Measurements from ENCODE around the gene MMP27.
"Not testable (repeated sequence)": the region's sequence is repeated elsewhere in the genome, so short reads cannot be mapped to it uniquely, and the experiment has no call there.

Gene MMP27

DNA sequence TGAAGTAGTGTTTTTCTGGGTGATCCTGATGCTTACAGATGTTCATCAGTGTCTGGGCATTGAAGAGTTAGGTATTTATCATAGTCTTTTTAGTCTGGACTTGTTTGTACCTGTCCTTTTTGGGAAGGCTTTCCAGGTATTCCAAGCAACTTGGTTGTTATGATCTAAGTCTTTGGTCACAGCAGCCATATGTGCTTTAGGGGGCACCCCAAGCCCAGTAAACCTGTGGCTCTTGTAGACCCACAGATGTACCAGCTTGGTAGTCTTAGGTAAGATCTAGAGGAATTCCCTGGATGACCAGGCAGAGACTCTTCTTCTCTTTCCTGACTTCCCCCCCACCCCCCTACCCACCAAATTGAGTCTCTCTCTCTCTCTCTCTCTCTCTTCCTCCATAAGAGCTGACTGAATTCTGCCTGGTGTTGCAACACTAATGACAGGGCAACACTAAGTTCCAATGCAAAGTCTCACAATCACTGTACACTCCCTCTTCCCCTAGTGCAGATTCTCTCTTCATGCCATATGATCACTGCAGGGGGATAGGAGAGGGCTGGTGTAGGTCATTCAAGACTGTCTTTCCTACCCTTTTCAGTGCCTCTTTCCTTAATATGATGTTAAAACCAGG is 43.6 kb upstream of the MMP27 start:
- Histone ChIP-seq H3K9me2 (replicated peaks; ENCODE audit: control insufficient read depth, low read length) (no peaks in the 10 kb centered on the region), H3K4me1 (ENCODE audit: control insufficient read depth, low read length) (no peaks in the 10 kb centered on the region), H3K9me3 (ENCODE audit: control insufficient read depth, insufficient read depth, low read length) (no peaks in the 10 kb centered on the region), H3F3A (ENCODE audit: control insufficient read depth, insufficient read depth) (no peaks in the 10 kb centered on the region), H3K4me3 (ENCODE audit: low read length) (no peak overlapping the region), H3K36me3 (ENCODE audit: control insufficient read depth, low read length) (no peaks in the 10 kb centered on the region), H3K4me2 (ENCODE audit: low read length) (no peak overlapping the region), H4K20me1 (ENCODE audit: control insufficient read depth, insufficient read depth, low read depth, low read length) (no peaks in the 10 kb centered on the region), H3K27ac (ENCODE audit: low read depth, low read length) (no peak overlapping the region), H3K27me3 (ENCODE audit: control insufficient read depth, low read length) (0 out of 2 replicates have a peak, but pooled peaks cover 8% of the 10 kb centered on the region), H3K79me2 (ENCODE audit: control insufficient read depth, low read length) (no peaks in the 10 kb centered on the region)
- no peak for TF ChIP-seq EZH2phosphoT487 (IDR thresholded peaks at IDR 0.05; ENCODE audit: borderline replicate concordance, low read length)
- TF ChIP-seq, protein P1, sequence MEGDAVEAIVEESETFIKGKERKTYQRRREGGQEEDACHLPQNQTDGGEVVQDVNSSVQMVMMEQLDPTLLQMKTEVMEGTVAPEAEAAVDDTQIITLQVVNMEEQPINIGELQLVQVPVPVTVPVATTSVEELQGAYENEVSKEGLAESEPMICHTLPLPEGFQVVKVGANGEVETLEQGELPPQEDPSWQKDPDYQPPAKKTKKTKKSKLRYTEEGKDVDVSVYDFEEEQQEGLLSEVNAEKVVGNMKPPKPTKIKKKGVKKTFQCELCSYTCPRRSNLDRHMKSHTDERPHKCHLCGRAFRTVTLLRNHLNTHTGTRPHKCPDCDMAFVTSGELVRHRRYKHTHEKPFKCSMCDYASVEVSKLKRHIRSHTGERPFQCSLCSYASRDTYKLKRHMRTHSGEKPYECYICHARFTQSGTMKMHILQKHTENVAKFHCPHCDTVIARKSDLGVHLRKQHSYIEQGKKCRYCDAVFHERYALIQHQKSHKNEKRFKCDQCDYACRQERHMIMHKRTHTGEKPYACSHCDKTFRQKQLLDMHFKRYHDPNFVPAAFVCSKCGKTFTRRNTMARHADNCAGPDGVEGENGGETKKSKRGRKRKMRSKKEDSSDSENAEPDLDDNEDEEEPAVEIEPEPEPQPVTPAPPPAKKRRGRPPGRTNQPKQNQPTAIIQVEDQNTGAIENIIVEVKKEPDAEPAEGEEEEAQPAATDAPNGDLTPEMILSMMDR (IDR thresholded peaks at IDR 0.05; ENCODE audit: low read depth, low read length, poor library complexity, severe bottlenecking): no peak

DNA sequence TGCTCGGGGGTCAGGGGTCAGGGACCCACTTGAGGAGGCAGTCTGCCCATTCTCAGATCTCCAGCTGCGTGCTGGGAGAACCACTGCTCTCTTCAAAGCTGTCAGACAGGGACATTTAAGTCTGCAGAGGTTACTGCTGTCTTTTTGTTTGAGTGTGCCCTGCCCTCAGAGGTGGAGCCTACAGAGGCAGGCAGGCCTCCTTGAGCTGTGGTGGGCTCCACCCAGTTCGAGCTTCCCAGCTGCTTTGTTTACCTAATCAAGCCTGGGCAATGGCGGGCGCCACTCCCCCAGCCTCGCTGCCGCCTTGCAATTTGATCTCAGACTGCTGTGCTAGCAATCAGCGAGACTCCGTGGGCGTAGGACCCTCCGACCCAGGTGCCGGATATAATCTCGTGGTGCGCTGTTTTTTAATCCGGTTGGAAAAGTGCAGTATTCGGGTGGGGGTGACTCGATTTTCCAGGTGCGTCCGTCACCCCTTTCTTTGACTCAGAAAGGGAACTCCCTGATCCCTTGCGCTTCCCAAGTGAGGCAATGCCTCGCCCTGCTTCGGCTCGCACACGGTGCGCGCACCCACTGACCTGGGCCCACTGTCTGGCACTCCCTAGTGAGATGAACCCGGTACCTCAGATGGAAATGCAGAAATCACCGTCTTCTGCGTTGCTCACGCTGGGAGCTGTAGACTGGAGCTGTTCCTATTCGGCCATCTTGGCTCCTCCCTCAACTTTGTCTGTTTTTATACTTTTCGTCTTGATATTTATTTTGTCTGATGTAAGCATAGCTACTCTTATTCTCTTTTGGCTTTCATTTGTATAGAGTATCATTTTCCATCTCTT is 41.4 kb upstream of the MMP27 start:
- H3K4me2 ChIP-seq (ENCODE audit: low read length); H3F3A ChIP-seq (ENCODE audit: control insufficient read depth, insufficient read depth); H3K79me2 ChIP-seq (ENCODE audit: control insufficient read depth, low read length); H3K36me3 ChIP-seq (ENCODE audit: control insufficient read depth, low read length); H3K27ac ChIP-seq (ENCODE audit: low read depth, low read length); H3K4me3 ChIP-seq (ENCODE audit: low read length); H3K9me2 ChIP-seq (replicated peaks; ENCODE audit: control insufficient read depth, low read length); H3K9me3 ChIP-seq (ENCODE audit: control insufficient read depth, insufficient read depth, low read length); H3K4me1 ChIP-seq (ENCODE audit: control insufficient read depth, low read length); H3K27me3 ChIP-seq (ENCODE audit: control insufficient read depth, low read length); H4K20me1 ChIP-seq (ENCODE audit: control insufficient read depth, insufficient read depth, low read depth, low read length): not testable (repeated sequence)

DNA sequence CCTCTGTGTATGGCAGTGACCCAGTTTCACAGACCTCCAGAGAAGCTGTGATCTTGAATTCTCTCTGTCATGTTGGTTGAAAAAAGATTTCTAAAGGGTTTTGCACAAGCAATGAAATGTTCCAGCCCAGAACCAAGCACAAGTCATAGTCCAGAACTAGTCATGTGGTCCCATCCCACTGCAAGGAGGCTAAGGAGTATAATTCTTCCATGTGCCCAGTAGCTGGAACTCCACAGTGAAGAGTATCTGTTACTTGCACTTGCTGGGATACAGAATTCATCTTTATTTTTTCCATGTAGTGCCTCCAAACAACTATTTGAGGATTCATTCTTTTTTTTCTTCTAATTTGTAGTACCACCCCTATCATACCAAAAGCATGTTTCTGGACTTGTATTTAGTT is 29.1 kb upstream of the MMP27 start:
- Histone ChIP-seq H3K9me3 (ENCODE audit: control insufficient read depth, insufficient read depth, low read length) (no peaks in the 10 kb centered on the region), H3K4me1 (ENCODE audit: control insufficient read depth, low read length) (no peaks in the 10 kb centered on the region), H3K4me2 (ENCODE audit: low read length) (no peak overlapping the region), H3K27ac (ENCODE audit: low read depth, low read length) (no peak overlapping the region), H3K9me2 (replicated peaks; ENCODE audit: control insufficient read depth, low read length) (no peaks in the 10 kb centered on the region), H3K79me2 (ENCODE audit: control insufficient read depth, low read length) (no peaks in the 10 kb centered on the region), H4K20me1 (ENCODE audit: control insufficient read depth, insufficient read depth, low read depth, low read length) (no peaks in the 10 kb centered on the region), H3K27me3 (ENCODE audit: control insufficient read depth, low read length) (peaks cover 7% of the 10 kb centered on the region; the same call in 1 of the 2 replicates), H3K36me3 (ENCODE audit: control insufficient read depth, low read length) (no peaks in the 10 kb centered on the region), H3K4me3 (ENCODE audit: low read length) (no peak overlapping the region), H3F3A (ENCODE audit: control insufficient read depth, insufficient read depth) (no peaks in the 10 kb centered on the region)
- TF ChIP-seq, protein P1 (IDR thresholded peaks at IDR 0.05; ENCODE audit: low read depth, low read length, poor library complexity, severe bottlenecking): no peak
- TF ChIP-seq EZH2phosphoT487 (IDR thresholded peaks at IDR 0.05; ENCODE audit: borderline replicate concordance, low read length): no peak

DNA sequence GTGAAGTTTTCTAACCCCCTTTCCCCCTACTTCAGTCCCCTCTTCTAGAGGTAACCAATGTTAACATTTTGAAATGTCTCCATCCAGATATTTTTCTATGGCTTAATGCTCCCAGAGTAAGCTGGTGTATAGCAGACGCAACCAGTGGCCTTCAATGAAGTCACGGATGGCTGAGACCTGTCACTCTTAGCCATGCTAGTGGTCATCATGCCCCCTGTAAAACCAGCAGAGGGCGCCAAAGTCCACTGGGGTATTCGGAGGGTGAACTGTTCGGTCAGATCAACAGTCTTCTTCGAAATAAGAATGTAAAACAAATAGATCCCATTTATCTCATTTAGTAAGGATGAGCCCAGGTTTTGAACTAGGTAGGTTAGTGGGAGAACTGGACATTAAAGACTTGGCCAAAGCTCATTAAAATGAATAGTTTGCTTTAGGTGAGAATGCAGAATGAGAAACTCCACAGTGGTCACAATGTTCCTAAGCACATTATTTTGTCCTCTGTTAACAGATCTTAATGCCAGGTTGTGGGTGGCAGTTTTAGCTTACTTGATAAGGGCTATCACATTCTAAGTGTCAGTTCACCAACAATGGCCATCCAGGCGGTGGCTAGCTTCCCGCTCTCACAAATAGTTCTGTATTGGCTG is 27.8 kb upstream of the MMP27 start:
- no peaks in the 10 kb centered on the region for H3K4me1 ChIP-seq (ENCODE audit: control insufficient read depth, low read length)
- no peaks in the 10 kb centered on the region for H3K9me2 ChIP-seq (replicated peaks; ENCODE audit: control insufficient read depth, low read length)
- TF ChIP-seq EZH2phosphoT487 (IDR thresholded peaks at IDR 0.05; ENCODE audit: borderline replicate concordance, low read length): no peak
- TF ChIP-seq, protein P1 (IDR thresholded peaks at IDR 0.05; ENCODE audit: low read depth, low read length, poor library complexity, severe bottlenecking): peak; percentile 98
- no peaks in the 10 kb centered on the region for H3K36me3 ChIP-seq (ENCODE audit: control insufficient read depth, low read length)
- no peak overlapping the region for H3K4me3 ChIP-seq (ENCODE audit: low read length)
- H3F3A ChIP-seq (ENCODE audit: control insufficient read depth, insufficient read depth): no peaks in the 10 kb centered on the region
- H3K27me3 ChIP-seq (ENCODE audit: control insufficient read depth, low read length): peaks cover 7% of the 10 kb centered on the region; the same call in 1 of the 2 replicates
- H3K27ac ChIP-seq (ENCODE audit: low read depth, low read length): no peak overlapping the region
- no peaks in the 10 kb centered on the region for H3K9me3 ChIP-seq (ENCODE audit: control insufficient read depth, insufficient read depth, low read length)
- H4K20me1 ChIP-seq (ENCODE audit: control insufficient read depth, insufficient read depth, low read depth, low read length): no peaks in the 10 kb centered on the region
- no peak overlapping the region for H3K4me2 ChIP-seq (ENCODE audit: low read length)
- H3K79me2 ChIP-seq (ENCODE audit: control insufficient read depth, low read length): no peaks in the 10 kb centered on the region

- not testable (repeated sequence) for H3K79me2 ChIP-seq (ENCODE audit: control insufficient read depth, low read length); H3K9me3 ChIP-seq (ENCODE audit: control insufficient read depth, insufficient read depth, low read length); H3K9me2 ChIP-seq (replicated peaks; ENCODE audit: control insufficient read depth, low read length); H3K27me3 ChIP-seq (ENCODE audit: control insufficient read depth, low read length); H3F3A ChIP-seq (ENCODE audit: control insufficient read depth, insufficient read depth); H3K4me3 ChIP-seq (ENCODE audit: low read length); H3K27ac ChIP-seq (ENCODE audit: low read depth, low read length); H3K36me3 ChIP-seq (ENCODE audit: control insufficient read depth, low read length); H3K4me2 ChIP-seq (ENCODE audit: low read length); H4K20me1 ChIP-seq (ENCODE audit: control insufficient read depth, insufficient read depth, low read depth, low read length); H3K4me1 ChIP-seq (ENCODE audit: control insufficient read depth, low read length)
These were observed 25.4 kb upstream of the MMP27 start for GRCh38 chr11:102730944-102731343.

All from DOHH2 (cell line).